ENCODE results near the gene CADPS. TPM values are rescaled to one million over a fixed set of nuclear protein-coding genes. Genes with fewer than 3 reads are reported as not detected.

The CADPS gene
- total RNA-seq, 1 donor, result 3.7 TPM

- no peak for DNase-seq (ENCODE audit: low read depth)
- no peak overlapping the region for H3K4me3 ChIP-seq (ENCODE audit: low read depth, low read length)
- TF ChIP-seq, protein P1, sequence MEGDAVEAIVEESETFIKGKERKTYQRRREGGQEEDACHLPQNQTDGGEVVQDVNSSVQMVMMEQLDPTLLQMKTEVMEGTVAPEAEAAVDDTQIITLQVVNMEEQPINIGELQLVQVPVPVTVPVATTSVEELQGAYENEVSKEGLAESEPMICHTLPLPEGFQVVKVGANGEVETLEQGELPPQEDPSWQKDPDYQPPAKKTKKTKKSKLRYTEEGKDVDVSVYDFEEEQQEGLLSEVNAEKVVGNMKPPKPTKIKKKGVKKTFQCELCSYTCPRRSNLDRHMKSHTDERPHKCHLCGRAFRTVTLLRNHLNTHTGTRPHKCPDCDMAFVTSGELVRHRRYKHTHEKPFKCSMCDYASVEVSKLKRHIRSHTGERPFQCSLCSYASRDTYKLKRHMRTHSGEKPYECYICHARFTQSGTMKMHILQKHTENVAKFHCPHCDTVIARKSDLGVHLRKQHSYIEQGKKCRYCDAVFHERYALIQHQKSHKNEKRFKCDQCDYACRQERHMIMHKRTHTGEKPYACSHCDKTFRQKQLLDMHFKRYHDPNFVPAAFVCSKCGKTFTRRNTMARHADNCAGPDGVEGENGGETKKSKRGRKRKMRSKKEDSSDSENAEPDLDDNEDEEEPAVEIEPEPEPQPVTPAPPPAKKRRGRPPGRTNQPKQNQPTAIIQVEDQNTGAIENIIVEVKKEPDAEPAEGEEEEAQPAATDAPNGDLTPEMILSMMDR (IDR thresholded peaks at IDR 0.05; ENCODE audit: insufficient read depth, low read length), result no peak
Observed at GRCh38 chr3:62771331-62772072, 103.7 kb downstream of the CADPS start.

DNA sequence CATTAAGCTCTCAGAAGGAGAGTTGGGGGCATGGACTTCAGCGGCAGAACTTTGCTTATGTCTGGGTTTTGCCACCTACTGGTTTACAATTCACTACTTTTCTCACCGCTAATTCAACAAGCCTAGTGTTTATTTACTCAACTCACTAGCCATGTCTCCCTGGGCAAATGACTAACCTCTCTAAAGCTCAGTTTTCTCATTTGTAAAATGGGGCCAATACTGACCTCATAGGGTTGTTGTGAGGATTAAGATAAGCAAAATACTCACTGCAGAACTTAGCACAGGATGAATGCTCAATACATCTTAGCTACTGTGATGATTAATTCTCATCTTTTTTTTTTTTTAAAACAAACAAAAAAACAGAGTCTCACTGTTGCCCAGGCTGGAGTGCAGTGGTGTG lies 106.3 kb downstream of the CADPS start:
- TF ChIP-seq, protein P1 (IDR thresholded peaks at IDR 0.05; ENCODE audit: insufficient read depth, low read length), result no peak
- H3K4me3 ChIP-seq (ENCODE audit: low read depth, low read length), result no peak overlapping the region
- no peak for DNase-seq (ENCODE audit: low read depth)

- TF ChIP-seq, protein P1 (IDR thresholded peaks at IDR 0.05; ENCODE audit: insufficient read depth, low read length), result no peak
- no peak for DNase-seq (ENCODE audit: low read depth)
- H3K4me3 ChIP-seq (ENCODE audit: low read depth, low read length), result no peak overlapping the region
Observed at GRCh38 chr3:62761711-62762110, 113.5 kb downstream of the CADPS start.

DNA sequence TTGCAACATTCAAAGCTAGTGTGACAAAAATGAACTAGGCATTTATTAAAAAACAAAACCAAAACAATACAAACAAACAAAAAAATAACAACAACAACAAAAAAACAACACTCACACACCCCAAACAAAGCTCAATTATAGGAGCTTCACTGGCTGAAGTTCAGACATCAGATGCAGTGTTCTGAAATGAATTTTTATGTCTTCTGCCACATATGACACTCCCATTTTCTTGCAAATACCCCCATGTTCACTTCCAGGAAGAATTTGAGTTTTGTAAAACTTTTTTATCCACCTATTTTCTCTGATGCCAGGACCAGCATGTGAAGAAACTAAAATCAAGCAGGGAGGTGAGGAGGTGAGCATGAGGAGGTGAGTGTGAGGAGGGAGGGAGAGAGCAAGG lies 113.9 kb downstream of the CADPS start:
- TF ChIP-seq, protein P1 (IDR thresholded peaks at IDR 0.05; ENCODE audit: insufficient read depth, low read length), result no peak

GRCh38 chr3:62758296-62759066 lies 116.7 kb downstream of the CADPS start:
- H3K4me3 ChIP-seq (ENCODE audit: low read depth, low read length), result no peak overlapping the region
- TF ChIP-seq, protein P1 (IDR thresholded peaks at IDR 0.05; ENCODE audit: insufficient read depth, low read length), result no peak
- no peak for DNase-seq (ENCODE audit: low read depth)

More for the DNA sequence above, 113.9 kb downstream of the CADPS start:
- no peak for DNase-seq (ENCODE audit: low read depth)
- H3K4me3 ChIP-seq (ENCODE audit: low read depth, low read length), result no peak overlapping the region

DNA sequence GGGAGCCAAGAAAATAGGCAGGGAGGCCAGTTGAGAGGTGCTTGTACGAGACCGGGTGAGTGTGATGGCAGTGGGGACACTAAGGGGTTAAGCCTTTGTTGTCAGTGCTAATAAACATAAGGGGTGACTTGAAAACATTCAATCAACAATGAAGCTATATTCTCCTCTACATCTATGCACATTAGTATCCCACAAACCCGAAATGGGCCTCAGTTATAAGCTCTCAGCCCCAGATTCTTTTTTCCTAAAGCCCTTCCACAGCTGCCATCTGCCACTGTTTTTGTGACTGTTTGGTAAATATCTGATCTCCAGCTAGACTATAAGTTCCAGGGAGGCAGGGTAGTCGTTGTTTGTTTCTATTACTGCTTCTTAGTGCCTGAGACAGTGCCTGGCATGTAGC lies 118.2 kb downstream of the CADPS start:
- DNase-seq (ENCODE audit: low read depth), result no peak
- TF ChIP-seq, protein P1 (IDR thresholded peaks at IDR 0.05; ENCODE audit: insufficient read depth, low read length), result no peak
- H3K4me3 ChIP-seq (ENCODE audit: low read depth, low read length), result no peak overlapping the region

Measured in fibroblast of the aortic adventitia (primary cell).